ENCODE data around the gene RHOV. TPM values are rescaled to one million over a fixed set of nuclear protein-coding genes. Genes with fewer than 3 reads are reported as not detected.

Gene RHOV
- total and polyA plus RNA-seq, 2 of the 4 experiments (the other 2 are of a cell fraction): 0.10 TPM; not detected in 1

DNA sequence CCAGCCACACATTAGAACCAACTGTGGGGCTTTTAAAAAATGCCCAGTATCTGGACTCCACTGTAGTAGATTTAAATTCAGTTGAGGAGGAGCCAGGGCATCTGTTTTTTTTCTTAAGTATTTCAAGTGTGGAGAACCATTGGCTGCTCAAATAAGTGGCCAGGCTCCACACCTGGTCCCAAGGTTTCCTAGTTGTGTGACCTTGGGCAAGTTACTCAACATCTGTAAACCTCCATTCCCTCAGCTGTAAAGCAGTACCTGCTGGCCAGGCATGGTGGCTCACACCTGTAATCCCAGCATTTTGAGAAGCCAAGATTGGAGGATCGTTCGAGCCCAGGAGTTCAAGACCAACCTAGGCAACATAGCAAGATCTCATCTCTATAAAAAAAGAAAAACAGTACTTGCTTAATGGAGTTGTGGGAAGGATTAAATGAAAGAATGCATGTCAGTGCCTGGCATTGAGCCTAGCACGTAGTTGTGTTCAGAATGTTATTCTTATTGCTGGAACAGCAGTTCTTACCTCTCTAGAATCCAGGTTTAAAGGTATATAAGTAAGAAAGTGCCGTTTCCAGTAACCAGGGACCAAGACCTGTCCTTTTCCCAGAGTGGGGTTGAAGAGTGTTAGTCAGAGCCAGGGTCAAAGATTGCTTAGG, 47.5 kb downstream of the RHOV start:
- intact Hi-C loops (cut with micrococcal nuclease): no loop called here
- Histone ChIP-seq H3K23ac (ENCODE audit: low read depth, low read length) (no peak overlapping the region; the same call in 1 of the 2 replicates), H3K18ac (ENCODE audit: low read depth, low read length) (no peak overlapping the region; the same call in 1 of the 2 replicates), H3K27ac (ENCODE audit: insufficient read depth, low read length) (no peak overlapping the region), H2AK5ac (ENCODE audit: low read depth, low read length) (no peak overlapping the region; the same call in 1 of the 2 replicates), H2BK120ac (ENCODE audit: low read depth, low read length) (no peak overlapping the region), H2AK9ac (replicated peaks; ENCODE audit: low read depth, low read length, poor library complexity) (no peak overlapping the region), H3K4ac (ENCODE audit: low read depth, low read length) (no peak overlapping the region; the same call in 1 of the 2 replicates), H3K14ac (replicated peaks; ENCODE audit: low read depth, low read length) (no peak overlapping the region), H4K5ac (ENCODE audit: low read depth, low read length) (no peak overlapping the region), H3K79me1 (ENCODE audit: low read depth in 1 of 2, low read length in 2 of 2) (no peaks in the 10 kb centered on the region), H4K91ac (ENCODE audit: insufficient read depth, low read depth, low read length) (no peak overlapping the region), H3K27me3 (ENCODE audit: control insufficient read depth, insufficient read depth, low read length) (peaks cover 6% of the 10 kb centered on the region; the same call in 1 of the 2 replicates), H4K20me1 (ENCODE audit: insufficient read depth, low read length) (no peaks in the 10 kb centered on the region; the same call in 1 of the 2 replicates), H2BK15ac (ENCODE audit: low read depth, low read length) (no peak overlapping the region), H4K8ac (ENCODE audit: low read depth in 2 of 2, low read length in 2 of 2) (no peak overlapping the region), H3K4me1 (ENCODE audit: control insufficient read depth, insufficient read depth, low read length) (peaks cover 11% of the 10 kb centered on the region), H3K36me3 (ENCODE audit: control insufficient read depth, insufficient read depth, low read length) (no peaks in the 10 kb centered on the region), H3K9me1 (ENCODE audit: insufficient read depth, low read length) (peaks cover 5% of the 10 kb centered on the region), H3K4me2 (ENCODE audit: low read depth, low read length) (no peak overlapping the region), H2BK5ac (ENCODE audit: low read depth, low read length, poor library complexity, severe bottlenecking) (no peak overlapping the region), H3K4me3 (ENCODE audit: insufficient read depth, low read depth, low read length) (no peak overlapping the region), H3K56ac (ENCODE audit: extremely low read depth, insufficient read depth, low read length) (no peak overlapping the region), H2AFZ (replicated peaks; ENCODE audit: low read length, poor library complexity) (no peak overlapping the region), H3K9ac (ENCODE audit: low read depth, low read length) (no peak overlapping the region), H2BK20ac (ENCODE audit: low read depth, low read length) (no peak overlapping the region), H3K9me3 (ENCODE audit: control insufficient read depth, insufficient read depth, low read length) (no peaks in the 10 kb centered on the region)
- TF ChIP-seq RFX5 (IDR thresholded peaks at IDR 0.05; ENCODE audit: low read depth, low read length) (no peak), MAZ (IDR thresholded peaks at IDR 0.05; ENCODE audit: borderline replicate concordance, low read depth, low read length) (no peak), USF2 (IDR thresholded peaks at IDR 0.05; ENCODE audit: low read depth, low read length) (no peak), SMC3 (IDR thresholded peaks at IDR 0.05; ENCODE audit: low read depth, low read length) (no peak), CEBPB (IDR thresholded peaks at IDR 0.05; ENCODE audit: low read depth, low read length) (no peak)
- in situ Hi-C loops (cut with MboI; ENCODE audit: low sequenced_read_pairs): no loop called here
- ChIA-PET POLR2A (ENCODE audit: unreplicated experiment) (no interaction called here), CTCF (no interaction called here)
- ATAC-seq (ENCODE audit: low read depth) (no peak), DNase-seq (no peak)
- dilution Hi-C loops (cut with HindIII; ENCODE audit: low sequenced_read_pairs, unreplicated experiment): no loop called here
- WGBS, 2 experiments (ENCODE audit: extremely low coverage in 2 of 2, insufficient read length in 1 of 2): 0% methylated on average over 1 of the region's 4 CpGs; no CpG with 5 or more reads in 1 of the 2 experiments
- no TSS peak for BruUV-seq (replicated peaks)

Measured in IMR-90 (cell line).